Measurements from ENCODE around the gene ABI3.

The ABI3 gene

GRCh38 chr17:49197346-49197998 is 13.0 kb upstream of the ABI3 start:
- no peak for DNase-seq (ENCODE audit: low spot score)

GRCh38 chr17:49198211-49198610 is 12.3 kb upstream of the ABI3 start:
- no peak for DNase-seq (ENCODE audit: low spot score)

- no peak for DNase-seq (ENCODE audit: low spot score)
Observed at GRCh38 chr17:49200423-49201083, 10.0 kb upstream of the ABI3 start.

- no peak for DNase-seq (ENCODE audit: low spot score)
Observed at GRCh38 chr17:49201481-49201927, 9.0 kb upstream of the ABI3 start.

- no peak for DNase-seq (ENCODE audit: low spot score)
Observed at GRCh38 chr17:49203796-49204195, 6.7 kb upstream of the ABI3 start.

GRCh38 chr17:49204516-49204915 is 6.0 kb upstream of the ABI3 start:
- DNase-seq (ENCODE audit: low spot score), result no peak

- no peak for DNase-seq (ENCODE audit: low spot score)
Observed at GRCh38 chr17:49209061-49209571, 1.4 kb upstream of the ABI3 start.

GRCh38 chr17:49213399-49213798 is 2.9 kb downstream of the ABI3 start:
- no peak for DNase-seq (ENCODE audit: low spot score)

- no peak for DNase-seq (ENCODE audit: low spot score)
Observed at GRCh38 chr17:49213847-49214246, 3.3 kb downstream of the ABI3 start.

- DNase-seq (ENCODE audit: low spot score), result no peak
Observed at GRCh38 chr17:49214676-49215360, 4.3 kb downstream of the ABI3 start.

- no peak for DNase-seq (ENCODE audit: low spot score)
Observed at GRCh38 chr17:49216482-49216881, 6.0 kb downstream of the ABI3 start.

- peak; percentile 61 for DNase-seq (ENCODE audit: low spot score)
Observed at GRCh38 chr17:49216953-49217650, 6.6 kb downstream of the ABI3 start.

- peak; percentile 73 for DNase-seq (ENCODE audit: low spot score)
Observed at GRCh38 chr17:49217651-49218413, 7.3 kb downstream of the ABI3 start.

- no peak for DNase-seq (ENCODE audit: low spot score)
Observed at GRCh38 chr17:49218941-49219913, 8.7 kb downstream of the ABI3 start.

GRCh38 chr17:49219987-49220386 is 9.5 kb downstream of the ABI3 start:
- DNase-seq (ENCODE audit: low spot score), result no peak

GRCh38 chr17:49223168-49223516 is 12.6 kb downstream of the ABI3 start:
- DNase-seq (ENCODE audit: low spot score), result no peak

GRCh38 chr17:49223517-49224197 is 13.2 kb downstream of the ABI3 start:
- no peak for DNase-seq (ENCODE audit: low spot score)

- no peak for DNase-seq (ENCODE audit: low spot score)
Observed at GRCh38 chr17:49224198-49224996, 13.9 kb downstream of the ABI3 start.

GRCh38 chr17:49224997-49225337 is 14.5 kb downstream of the ABI3 start:
- DNase-seq (ENCODE audit: low spot score), result no peak

Data from pons (tissue), 1 donor.